Activated naive CD8-positive, alpha-beta T cell treated with anti-CD3 and anti-CD28 coated beads, Interleukin-2, amount 50 U/mL, for 24 hours (primary cell): ENCODE data around the gene GADD45A.
"Not testable (repeated sequence)": the region's sequence is repeated elsewhere in the genome, so short reads cannot be mapped to it uniquely, and the experiment has no call there.

ENCODE experiments used
- ATAC-seq: fragments of 150-1000 bp; cut with Tn5 transposase; one replicate; pipeline ENCODE4 v1.10.0; 2021
- DNase-seq: peaks from one replicate; pipeline ENCODE4 v3.0.0; 2021
- H3K27ac Mint-ChIP-seq: one replicate; pipeline ENCODE4 v1.8.0; 2021; ENCODE audit warnings: mild to moderate bottlenecking, mixed read lengths
- H3K27me3 Mint-ChIP-seq: one replicate; pipeline ENCODE4 v1.8.0; 2021; ENCODE audit warnings: mixed read lengths
- H3K36me3 Mint-ChIP-seq: one replicate; pipeline ENCODE4 v1.8.0; 2021; ENCODE audit warnings: low read depth, mixed read lengths
- H3K4me1 Mint-ChIP-seq: one replicate; pipeline ENCODE4 v1.8.0; 2021; ENCODE audit warnings: mixed read lengths
- H3K4me3 Mint-ChIP-seq: one replicate; pipeline ENCODE4 v1.8.0; 2021; ENCODE audit warnings: mild to moderate bottlenecking, moderate library complexity, mixed read lengths
- H3K9me3 Mint-ChIP-seq: one replicate; pipeline ENCODE4 v1.8.0; 2021; ENCODE audit warnings: mixed read lengths

Gene GADD45A

DNA sequence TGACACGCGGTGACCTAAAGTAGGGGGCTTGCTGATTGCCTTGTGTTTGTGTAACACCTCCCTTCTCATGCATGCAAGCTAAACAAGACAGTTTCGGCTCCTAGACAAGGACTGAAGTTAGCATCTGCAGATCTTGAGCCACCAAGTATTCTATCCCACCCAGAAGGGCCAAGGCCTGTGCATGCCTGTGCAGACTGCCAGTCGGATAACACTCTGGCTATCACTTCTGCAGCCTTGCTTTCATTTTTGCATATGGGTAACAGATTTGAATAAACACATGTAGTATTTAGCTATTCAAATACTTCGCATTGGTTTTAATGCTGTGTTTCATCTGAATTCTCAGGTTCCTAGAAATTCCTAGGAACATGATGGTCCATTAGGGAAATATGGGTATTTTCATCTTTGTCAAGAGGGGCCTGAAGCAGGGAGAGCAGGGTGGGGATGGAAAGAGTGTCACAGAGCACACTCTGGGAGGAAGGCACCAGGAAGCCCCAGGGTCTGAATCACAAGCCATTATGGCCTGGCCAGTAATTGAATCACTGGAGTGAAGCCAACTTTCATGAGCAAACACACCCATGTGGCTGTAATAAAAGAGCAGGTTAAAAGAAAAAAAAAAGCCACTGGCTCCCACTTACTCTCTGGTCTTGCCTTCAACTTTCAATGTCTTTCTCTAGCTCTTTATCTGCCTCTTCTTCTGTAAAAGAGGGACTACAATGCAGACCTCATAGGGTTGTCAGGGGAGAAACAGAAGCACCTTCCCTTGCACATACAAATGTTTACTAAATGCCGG lies 28.3 kb downstream of the GADD45A start:
- ATAC-seq (no peak), DNase-seq (no peak)
- H3K9me3 Mint-ChIP-seq = no peaks in the 10 kb centered on the region
- H3K27me3 Mint-ChIP-seq = no peaks in the 10 kb centered on the region
- no peak overlapping the region for H3K27ac Mint-ChIP-seq
- no peaks in the 10 kb centered on the region for H3K4me1 Mint-ChIP-seq
- no peaks in the 10 kb centered on the region for H3K36me3 Mint-ChIP-seq
- H3K4me3 Mint-ChIP-seq = no peak overlapping the region

DNA sequence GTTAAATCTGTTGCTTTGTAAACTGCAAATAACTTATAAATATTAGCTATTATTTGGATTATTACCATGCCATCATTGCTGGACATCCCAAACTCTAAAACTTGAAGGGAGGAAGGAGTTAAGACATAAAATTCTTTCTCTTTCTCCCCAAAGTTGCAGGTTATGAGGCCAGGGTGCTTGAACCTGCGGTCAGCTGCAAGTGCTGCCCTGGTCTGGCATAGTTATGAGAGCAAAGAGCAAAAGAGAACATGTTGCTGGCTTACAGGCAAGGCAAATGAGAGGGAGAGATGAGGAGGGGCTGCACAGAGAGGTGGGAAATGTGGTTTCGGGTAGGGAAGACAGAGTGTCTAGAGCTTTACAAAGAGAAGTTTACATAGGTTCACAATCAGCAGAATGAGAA lies 30.8 kb downstream of the GADD45A start:
- DNase-seq (no peak), ATAC-seq (no peak)
- Mint-ChIP-seq H3K27me3 (no peaks in the 10 kb centered on the region), H3K4me1 (no peaks in the 10 kb centered on the region), H3K36me3 (no peaks in the 10 kb centered on the region), H3K9me3 (no peaks in the 10 kb centered on the region), H3K4me3 (no peak overlapping the region), H3K27ac (no peak overlapping the region)

DNA sequence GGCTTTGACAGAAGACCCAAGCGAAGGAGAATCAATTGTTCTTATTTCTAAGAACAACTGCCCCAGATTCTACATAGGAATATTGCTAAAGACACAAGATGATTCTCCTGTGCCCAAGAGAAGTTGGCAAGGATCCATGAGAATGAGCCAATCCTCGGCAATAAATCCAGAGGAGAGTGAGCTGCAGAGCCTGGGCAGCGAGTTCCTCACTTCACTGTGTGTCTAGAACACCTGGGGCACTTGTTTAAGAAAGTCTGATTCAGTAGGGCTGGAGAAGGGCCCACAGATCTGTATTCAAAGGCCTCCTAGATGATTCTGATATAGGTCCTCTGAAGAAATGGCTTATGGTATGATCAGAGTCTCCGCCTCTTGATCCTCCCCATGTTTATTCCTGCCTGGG lies 31.8 kb downstream of the GADD45A start:
- Mint-ChIP-seq H3K4me3 (no peak overlapping the region), H3K9me3 (no peaks in the 10 kb centered on the region), H3K27me3 (no peaks in the 10 kb centered on the region), H3K27ac (no peak overlapping the region), H3K36me3 (no peaks in the 10 kb centered on the region), H3K4me1 (no peaks in the 10 kb centered on the region)
- ATAC-seq (no peak), DNase-seq (no peak)

DNA sequence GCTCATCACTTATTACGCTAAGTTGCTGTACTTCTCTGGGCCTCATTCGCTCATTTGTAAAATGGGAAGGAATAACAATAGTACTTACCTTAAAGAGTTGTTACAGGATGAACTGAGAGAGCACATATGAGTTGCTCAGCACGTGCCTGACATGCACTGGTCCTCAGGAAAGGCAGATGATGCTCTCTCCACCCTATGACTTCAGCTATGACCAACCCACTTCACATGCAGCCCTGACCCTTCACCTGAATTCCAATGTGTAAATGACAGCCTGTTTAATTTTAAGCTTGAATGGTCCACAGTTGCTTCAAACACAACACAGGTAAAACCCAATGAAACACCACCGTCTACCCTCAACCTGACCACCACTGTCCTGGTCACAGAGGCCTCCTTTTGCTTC lies 32.9 kb downstream of the GADD45A start:
- DNase-seq = no peak
- Mint-ChIP-seq H3K4me1 (no peaks in the 10 kb centered on the region), H3K27me3 (no peaks in the 10 kb centered on the region), H3K4me3 (no peak overlapping the region), H3K9me3 (no peaks in the 10 kb centered on the region), H3K36me3 (no peaks in the 10 kb centered on the region), H3K27ac (no peak overlapping the region)
- no peak for ATAC-seq

DNA sequence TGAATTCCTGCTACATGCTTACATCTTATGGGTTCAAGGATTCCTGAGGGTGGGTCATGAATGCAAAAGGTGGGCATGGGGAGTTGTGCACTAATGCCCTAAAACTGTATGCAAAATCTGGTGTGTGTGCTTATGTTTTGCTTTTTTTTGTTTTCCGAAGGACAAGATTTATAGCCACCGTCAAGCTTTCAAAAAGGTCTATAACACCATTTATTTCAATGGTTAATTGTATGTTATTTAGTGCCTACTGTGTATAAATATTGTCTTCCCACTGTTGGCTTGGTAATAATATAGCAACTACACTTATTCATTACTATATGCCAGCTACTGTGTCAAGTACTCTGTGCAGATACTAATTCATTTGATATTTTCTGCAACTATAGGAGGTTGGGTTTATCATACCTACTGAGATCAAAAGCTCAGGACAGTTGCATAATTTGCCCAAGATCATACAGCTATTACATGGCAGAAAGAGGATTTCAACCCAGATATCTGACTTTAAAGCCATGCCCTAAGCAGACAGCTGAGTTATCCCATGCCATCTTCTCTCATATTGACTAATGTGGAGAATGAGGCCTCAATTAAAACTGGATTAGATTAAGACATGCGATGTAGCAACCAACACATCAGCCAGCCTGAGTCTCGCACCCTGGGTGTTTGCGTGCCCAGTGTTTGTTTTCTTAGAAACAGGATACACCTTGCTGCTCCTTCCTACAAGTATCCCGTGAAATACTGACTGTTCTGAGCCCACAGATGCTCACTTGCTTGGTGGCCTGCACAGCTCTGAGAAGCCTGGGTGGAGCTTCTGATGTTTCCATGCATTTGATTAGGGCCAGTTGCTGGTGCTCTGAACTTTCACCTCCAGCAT lies 34.6 kb downstream of the GADD45A start:
- Mint-ChIP-seq H3K36me3 (no peaks in the 10 kb centered on the region), H3K27me3 (no peaks in the 10 kb centered on the region), H3K9me3 (no peaks in the 10 kb centered on the region), H3K4me1 (no peaks in the 10 kb centered on the region), H3K4me3 (no peak overlapping the region), H3K27ac (no peak overlapping the region)
- no peak for ATAC-seq
- no peak for DNase-seq

DNA sequence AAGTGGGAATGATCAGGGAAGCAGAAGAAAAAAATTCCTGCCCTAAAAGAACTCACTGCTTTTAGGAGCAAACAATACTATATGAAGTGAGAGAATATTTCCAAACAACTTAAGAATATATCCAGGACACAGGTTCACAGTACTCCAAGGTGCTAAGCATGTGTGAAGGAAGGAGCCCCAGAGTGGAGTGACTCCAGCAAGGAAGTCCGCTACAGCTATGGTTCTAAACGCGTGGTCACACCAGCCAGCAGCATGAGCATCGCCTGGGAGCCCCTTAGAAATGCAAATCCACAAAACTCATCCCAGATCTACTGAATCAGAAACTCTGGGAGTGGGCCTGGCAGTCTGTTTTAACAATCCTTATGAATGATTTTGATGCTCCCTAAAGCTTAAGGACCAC lies 36.1 kb downstream of the GADD45A start:
- Mint-ChIP-seq H3K27ac (no peak overlapping the region), H3K9me3 (no peaks in the 10 kb centered on the region), H3K4me1 (peaks cover 10% of the 10 kb centered on the region), H3K27me3 (no peaks in the 10 kb centered on the region), H3K4me3 (no peak overlapping the region), H3K36me3 (no peaks in the 10 kb centered on the region)
- DNase-seq = no peak
- no peak for ATAC-seq

DNA sequence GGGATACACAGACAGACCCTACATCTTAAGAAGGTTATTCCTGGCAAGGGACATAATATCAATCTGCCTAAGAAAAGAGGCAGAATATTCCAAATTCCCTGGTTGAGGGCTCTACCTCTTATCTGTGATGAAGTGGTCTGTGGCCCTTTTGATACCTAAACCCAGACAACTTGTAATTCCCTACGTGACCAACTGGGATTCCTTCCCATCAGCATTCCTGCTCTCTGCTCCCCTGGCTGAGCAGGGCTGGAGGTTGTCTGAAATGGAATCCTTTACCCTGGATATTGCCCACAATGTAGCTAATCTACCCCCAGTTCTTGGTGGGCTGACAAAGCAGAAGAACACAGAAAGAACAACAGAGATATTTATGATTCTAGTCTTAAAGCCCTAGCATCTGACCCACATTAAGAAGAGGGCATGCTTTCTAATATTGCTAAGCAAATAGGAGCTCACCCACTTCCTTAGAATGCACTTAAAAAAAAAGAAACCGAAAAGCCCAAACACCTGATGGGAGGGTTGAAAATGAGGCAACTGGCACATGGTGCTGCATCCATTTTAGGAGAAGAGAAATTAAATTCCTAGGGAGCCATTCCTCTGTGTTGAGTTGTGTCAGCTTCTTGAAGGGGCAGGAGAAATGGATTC lies 36.8 kb downstream of the GADD45A start:
- H3K9me3 Mint-ChIP-seq = no peaks in the 10 kb centered on the region
- H3K4me1 Mint-ChIP-seq = peaks cover 17% of the 10 kb centered on the region
- H3K4me3 Mint-ChIP-seq = no peak overlapping the region
- no peak for ATAC-seq
- H3K27me3 Mint-ChIP-seq = no peaks in the 10 kb centered on the region
- DNase-seq = no peak
- H3K36me3 Mint-ChIP-seq = no peaks in the 10 kb centered on the region
- no peak overlapping the region for H3K27ac Mint-ChIP-seq

DNA sequence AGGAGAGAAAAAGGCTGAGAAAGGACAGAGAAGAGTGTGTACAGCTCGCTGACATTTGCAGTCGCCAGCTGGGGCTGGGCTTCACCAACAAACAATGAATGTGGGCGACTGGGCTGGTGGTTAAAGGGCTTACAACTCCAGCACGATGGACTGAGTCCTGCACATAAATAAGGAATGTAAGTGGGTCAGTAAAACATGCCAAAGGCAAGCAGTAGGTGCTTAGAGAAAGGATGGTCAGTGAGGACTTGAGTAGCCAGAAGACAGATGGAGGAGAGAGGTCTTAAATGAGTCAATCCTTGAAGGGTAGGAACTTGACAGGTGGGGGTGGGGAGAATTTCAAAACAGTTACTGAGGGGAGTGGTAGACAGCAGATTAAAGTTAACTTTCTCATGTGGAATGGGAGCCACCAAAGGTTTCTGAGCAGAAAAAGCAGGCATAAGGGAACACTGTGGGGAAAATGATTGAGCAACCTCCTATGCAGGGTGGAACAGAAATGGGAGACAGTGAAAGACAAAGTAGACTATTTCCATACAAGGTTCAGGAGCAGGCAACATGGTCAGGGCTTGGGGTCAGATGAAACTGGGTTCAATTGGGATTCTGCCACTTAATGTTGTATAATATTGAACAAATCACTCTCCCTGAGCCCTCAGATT lies 37.4 kb downstream of the GADD45A start:
- Mint-ChIP-seq H3K36me3 (no peaks in the 10 kb centered on the region), H3K4me1 (peaks cover 17% of the 10 kb centered on the region), H3K9me3 (no peaks in the 10 kb centered on the region), H3K27ac (no peak overlapping the region), H3K27me3 (no peaks in the 10 kb centered on the region), H3K4me3 (no peak overlapping the region)
- DNase-seq = no peak
- ATAC-seq = no peak

DNA sequence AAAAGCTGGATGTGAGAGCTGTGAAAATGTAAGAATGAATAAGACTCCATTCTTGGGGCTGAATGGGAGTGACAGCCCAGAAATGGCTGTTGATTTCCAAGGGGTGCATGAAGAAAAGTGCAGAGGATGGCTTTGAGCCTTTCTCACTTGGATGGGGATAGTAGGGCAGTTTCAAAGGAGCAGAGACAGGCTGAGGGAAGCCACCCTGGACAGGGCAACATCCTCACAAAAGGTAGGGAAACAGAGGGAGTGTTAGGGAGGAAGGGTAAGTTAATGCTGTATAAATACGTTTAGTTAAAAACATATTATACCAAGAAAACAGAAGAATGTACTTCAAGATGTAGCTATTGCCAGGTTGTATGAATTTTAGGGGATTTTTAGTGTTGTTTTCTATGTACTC lies 38.1 kb downstream of the GADD45A start:
- H3K4me3 Mint-ChIP-seq = no peak overlapping the region
- H3K27me3 Mint-ChIP-seq = no peaks in the 10 kb centered on the region
- H3K9me3 Mint-ChIP-seq = no peaks in the 10 kb centered on the region
- no peak for DNase-seq
- H3K36me3 Mint-ChIP-seq = no peaks in the 10 kb centered on the region
- H3K27ac Mint-ChIP-seq = no peak overlapping the region
- no peak for ATAC-seq
- H3K4me1 Mint-ChIP-seq = peaks cover 17% of the 10 kb centered on the region

DNA sequence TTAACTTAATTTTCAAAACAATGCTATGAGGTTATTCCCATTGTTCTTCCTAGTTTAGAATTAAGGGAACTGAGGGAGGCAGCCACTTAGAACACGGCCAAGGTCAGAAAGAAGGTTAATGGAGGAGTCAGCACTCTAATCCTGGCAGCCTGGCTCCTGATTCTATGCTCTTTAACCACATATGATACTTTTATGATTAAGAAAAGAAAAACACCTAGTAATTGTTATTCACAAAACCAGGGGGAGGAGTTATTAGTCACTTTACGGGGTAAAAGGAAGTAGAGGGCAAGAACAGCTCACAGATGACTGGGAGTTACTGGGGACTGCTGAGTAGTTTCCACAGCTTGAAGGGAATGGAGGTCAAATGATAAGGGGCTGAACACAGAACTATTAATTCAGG lies 38.6 kb downstream of the GADD45A start:
- H3K9me3 Mint-ChIP-seq = no peaks in the 10 kb centered on the region
- DNase-seq = no peak
- H3K27ac Mint-ChIP-seq = no peak overlapping the region
- no peaks in the 10 kb centered on the region for H3K36me3 Mint-ChIP-seq
- no peak overlapping the region for H3K4me3 Mint-ChIP-seq
- no peaks in the 10 kb centered on the region for H3K27me3 Mint-ChIP-seq
- ATAC-seq = peak; percentile 96
- peaks cover 17% of the 10 kb centered on the region for H3K4me1 Mint-ChIP-seq

DNA sequence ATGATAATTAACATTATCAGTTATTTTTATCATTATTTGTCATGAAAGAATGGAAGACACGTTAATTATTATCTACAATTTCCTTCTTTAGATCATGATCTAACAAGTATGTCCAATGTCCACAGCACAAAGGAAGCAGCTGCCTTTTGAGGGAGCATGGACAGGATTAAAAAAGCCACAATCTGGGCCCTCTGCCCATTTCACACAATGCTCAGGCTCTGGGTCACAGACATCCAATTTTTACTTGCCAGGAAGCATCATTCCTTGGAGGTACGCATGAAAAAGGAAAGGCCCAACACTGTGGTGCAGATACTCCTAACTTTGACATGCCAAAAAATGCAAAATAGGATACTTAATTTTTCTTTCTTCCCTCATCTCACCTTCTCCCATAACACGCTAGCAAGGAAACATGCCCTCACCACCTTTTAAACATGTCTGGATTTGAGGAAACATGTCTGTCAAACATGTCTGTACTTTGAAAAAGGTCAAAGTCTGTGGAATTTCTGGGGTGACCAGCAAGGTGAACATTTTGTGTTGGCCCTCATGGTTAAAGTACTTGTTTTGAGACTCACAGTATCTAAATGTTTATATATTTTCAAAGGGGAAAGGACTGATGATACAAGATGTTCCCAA lies 40.0 kb downstream of the GADD45A start:
- Mint-ChIP-seq H3K4me1 (peaks cover 22% of the 10 kb centered on the region), H3K36me3 (no peaks in the 10 kb centered on the region), H3K27ac (no peak overlapping the region), H3K9me3 (no peaks in the 10 kb centered on the region), H3K4me3 (no peak overlapping the region), H3K27me3 (no peaks in the 10 kb centered on the region)
- DNase-seq (no peak), ATAC-seq (no peak)

DNA sequence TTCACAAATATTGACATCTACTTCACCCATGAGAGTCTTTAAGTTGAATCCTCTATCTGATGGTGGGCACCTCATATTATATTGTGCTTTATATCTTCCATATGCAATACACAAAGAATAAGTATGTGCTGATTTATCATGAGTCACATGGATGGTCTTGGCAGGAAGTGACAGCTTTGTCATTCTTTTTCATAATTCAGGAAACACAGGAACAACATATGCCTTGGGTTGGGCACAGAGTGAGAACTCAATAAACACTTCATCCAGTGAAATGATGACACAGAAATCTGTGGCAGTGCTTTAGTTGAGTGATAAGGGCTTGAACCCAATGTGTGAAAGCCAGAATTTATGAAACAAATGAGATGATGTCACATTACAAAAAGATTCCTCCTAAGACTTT lies 41.2 kb downstream of the GADD45A start:
- H3K4me1 Mint-ChIP-seq = peaks cover 26% of the 10 kb centered on the region
- DNase-seq = no peak
- peak; percentile 21 for ATAC-seq

DNA sequence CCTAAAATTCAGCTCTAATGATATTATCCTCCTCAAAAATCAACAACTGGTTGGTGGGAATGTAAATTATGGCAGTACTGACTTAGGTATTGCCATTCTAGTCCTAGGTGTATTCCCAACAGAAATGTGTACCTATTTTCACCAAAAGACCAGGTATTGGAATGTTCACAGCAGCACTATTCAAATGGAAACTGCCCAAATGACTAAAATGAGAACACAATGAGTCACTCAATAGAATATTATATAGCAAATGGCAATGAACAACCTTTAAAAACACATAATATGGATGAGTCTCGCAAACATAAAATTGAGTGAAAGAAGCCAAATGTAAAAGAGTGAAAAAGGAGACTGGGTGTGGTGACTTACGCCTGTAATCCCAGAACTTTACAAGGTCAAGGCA lies 44.9 kb downstream of the GADD45A start:
- no peaks in the 10 kb centered on the region for H3K36me3 Mint-ChIP-seq
- peak; percentile 12 for ATAC-seq
- no peaks in the 10 kb centered on the region for H3K9me3 Mint-ChIP-seq

More for the DNA sequence above, 41.2 kb downstream of the GADD45A start:
- no peaks in the 10 kb centered on the region for H3K27me3 Mint-ChIP-seq
- H3K9me3 Mint-ChIP-seq = no peaks in the 10 kb centered on the region
- no peak overlapping the region for H3K4me3 Mint-ChIP-seq
- H3K36me3 Mint-ChIP-seq = no peaks in the 10 kb centered on the region
- H3K27ac Mint-ChIP-seq = no peak overlapping the region

DNA sequence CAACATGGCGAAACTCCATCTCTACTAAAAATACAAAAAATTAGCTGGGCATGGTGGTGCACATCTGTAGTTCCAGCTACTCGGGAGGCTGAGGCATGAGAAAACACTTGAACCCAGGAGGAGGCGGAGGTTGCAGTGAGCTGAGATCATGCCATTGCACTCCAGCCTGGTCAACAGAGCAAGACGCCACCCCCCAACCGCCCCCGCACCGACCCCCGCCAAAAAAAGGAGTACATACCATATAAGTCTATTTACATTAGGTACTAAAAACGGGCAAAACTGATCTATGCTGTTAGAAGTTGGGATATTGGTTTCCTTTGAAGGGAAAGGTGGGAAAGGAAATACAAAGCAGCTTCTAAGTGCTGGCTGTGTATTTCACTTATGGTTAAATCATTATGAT lies 45.3 kb downstream of the GADD45A start:
- DNase-seq, H3K4me3 Mint-ChIP-seq, H3K27me3 Mint-ChIP-seq, ATAC-seq, H3K9me3 Mint-ChIP-seq, H3K36me3 Mint-ChIP-seq, H3K27ac Mint-ChIP-seq: not testable (repeated sequence)
- H3K4me1 Mint-ChIP-seq = peaks cover 33% of the 10 kb centered on the region

More for the DNA sequence above, 44.9 kb downstream of the GADD45A start:
- no peak overlapping the region for H3K27ac Mint-ChIP-seq
- H3K4me3 Mint-ChIP-seq = no peak overlapping the region
- H3K4me1 Mint-ChIP-seq = peaks cover 31% of the 10 kb centered on the region
- H3K27me3 Mint-ChIP-seq = no peaks in the 10 kb centered on the region
- no peak for DNase-seq
